ENCODE data around the gene KIFAP3.

KIFAP3 gene

GRCh38 chr1:169945181-169945580 is 129.3 kb downstream of the KIFAP3 start:
- TF ChIP-seq CTCF (IDR thresholded peaks at IDR 0.05) = no peak

GRCh38 chr1:169944621-169945020 is 129.9 kb downstream of the KIFAP3 start:
- TF ChIP-seq CTCF (IDR thresholded peaks at IDR 0.05) = no peak

- no peak for TF ChIP-seq CTCF (IDR thresholded peaks at IDR 0.05)
These were observed 130.4 kb downstream of the KIFAP3 start for GRCh38 chr1:169943963-169944526.

GRCh38 chr1:169941982-169942830 is 132.3 kb downstream of the KIFAP3 start:
- no peak for TF ChIP-seq CTCF (IDR thresholded peaks at IDR 0.05)

DNA sequence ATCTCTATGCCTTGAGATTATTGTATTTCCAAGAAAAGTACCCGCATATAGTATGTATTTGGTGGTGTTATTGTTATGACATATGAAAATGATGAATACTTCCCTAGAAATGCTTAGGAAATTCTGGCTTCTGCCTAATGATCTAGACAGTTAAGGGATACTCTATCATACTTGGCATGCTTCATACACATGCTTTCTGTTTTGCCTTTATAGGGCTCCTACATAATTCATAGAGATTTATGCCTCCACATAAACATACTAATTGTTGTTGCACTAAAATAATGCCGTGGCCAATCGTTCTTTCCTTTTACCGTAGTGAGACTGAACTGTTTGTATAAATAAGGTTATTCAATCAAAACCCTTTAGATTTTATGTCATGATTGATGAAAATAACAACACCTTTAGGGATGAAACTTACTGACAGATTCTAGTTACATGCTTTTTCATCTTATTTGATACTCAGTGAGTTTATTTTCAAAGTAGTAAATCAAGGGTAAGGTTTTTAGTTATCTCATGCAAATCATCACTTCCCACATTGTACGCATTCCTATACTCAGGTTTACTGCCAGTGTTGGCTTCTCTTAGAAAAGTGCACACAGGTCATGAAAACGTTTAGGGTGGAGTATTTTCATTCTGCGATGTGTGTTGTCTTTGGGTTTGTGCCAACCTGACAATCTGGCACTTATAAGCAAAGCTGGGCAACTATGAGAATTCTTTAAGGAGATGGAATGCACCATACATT is 140.3 kb downstream of the KIFAP3 start:
- TF ChIP-seq CTCF (IDR thresholded peaks at IDR 0.05) = no peak

DNA sequence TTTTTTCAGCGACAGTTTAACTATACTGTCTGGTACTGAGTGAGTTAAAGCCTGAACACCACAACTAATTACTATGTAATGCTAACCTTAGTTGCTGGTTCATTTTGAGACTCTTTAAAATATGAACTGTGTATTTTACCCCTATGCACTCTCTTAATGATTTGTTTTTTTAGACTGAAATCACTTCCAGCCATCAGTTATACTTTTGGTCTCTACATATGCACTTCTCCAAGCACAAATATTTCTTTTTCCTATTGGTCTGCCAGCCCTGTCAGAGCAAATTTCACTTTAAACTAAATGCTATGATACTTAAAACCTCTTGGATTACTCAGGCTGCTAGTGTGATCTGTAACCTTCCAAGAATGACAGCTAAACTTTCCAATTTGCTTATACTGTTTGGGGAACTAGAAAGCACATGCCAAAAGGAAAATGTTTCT is 142.7 kb downstream of the KIFAP3 start:
- TF ChIP-seq CTCF (IDR thresholded peaks at IDR 0.05) = no peak

- peak; percentile 22; the same call in 1 of the 2 replicates for TF ChIP-seq CTCF (IDR thresholded peaks at IDR 0.05)
These were observed 145.3 kb downstream of the KIFAP3 start for GRCh38 chr1:169929210-169929526.
